Kidney tubule cell (primary cell): ENCODE measurements around the gene LRMDA.

Experiments used
- DNase-seq: peaks from one replicate; pipeline ENCODE4 v3.0.0-alpha.2; 2018; ENCODE audit warnings: low spot score

LRMDA gene

DNA sequence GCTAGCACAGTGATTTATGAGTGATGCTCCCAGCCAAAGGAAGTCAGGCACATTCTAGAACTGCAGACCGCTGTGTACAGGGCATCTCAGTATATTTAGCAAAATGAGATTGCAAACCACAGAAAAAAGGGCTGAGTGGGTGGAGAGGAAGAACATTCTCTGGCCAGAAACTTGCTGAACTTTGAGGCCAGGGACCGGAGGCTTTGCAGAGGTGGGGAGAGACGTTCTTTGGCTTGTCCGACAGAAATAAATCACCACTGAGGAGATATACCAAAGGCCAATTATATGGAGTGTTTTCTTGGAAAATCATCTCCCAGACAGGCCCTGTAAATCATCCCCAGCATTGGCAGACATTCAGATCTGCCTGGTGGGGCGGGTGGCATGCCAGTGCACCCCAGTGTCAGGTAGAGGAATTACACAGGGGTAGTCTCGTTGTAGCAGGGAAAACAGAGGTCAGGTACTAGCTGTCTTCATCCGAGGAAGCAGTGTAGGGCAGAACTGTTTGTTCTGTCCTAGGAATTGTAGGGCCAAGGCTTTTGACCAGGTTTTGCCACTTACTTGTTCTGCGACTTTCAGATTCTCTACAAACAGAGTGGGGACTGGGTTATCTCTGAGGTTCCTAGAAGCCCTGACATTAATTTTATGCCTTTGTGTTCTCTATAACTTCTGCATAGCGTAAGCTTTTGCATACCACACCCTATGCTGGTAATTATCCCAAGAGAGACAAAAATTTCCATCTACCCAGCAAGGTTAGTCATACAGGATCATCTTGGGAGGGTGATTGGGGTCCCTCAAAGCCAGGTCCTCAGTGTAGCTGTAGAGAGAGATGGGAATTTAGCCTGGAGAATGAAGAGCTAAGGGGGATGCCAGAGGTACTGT is 655.6 kb downstream of the LRMDA start:
- DNase-seq, result peak; percentile 84

DNA sequence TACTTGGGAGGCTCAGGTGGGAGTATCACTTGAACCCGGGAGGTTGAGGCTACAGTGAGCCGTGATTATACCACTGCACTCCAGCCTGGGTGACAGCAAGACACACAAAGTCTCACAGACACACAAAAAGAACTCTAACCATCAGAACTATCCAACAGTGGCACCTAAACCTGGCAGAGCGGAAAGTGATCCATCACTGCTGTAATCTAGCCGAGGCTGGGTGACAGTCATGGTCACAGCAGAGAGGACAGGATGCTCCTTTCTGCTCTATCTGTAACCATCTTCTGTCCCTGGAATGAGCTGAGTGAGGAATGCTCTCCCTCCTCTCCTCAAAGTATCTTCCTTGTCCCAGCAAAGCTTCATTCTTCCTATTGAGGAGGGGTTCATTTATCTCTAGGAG is 656.6 kb downstream of the LRMDA start:
- DNase-seq, result peak; percentile 5

DNA sequence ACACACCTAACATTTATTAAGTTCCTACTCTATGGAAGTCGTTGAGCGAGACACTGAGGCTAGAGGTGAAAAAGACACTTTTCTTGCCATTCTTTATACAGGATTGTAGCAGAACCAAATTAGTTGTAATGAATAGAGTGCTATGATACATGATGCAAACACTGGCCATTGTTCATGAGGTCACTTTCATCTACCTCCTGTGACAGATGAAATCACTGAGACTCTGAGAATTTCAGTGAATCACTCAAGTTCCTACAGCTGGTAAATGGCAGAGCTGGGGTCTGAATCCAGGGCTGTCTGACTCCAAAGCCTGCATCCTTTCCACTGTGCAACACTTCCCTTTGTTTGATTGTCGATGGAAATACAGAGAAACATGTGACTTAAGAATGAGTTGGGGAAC is 657.6 kb downstream of the LRMDA start:
- peak; percentile 42 for DNase-seq

DNA sequence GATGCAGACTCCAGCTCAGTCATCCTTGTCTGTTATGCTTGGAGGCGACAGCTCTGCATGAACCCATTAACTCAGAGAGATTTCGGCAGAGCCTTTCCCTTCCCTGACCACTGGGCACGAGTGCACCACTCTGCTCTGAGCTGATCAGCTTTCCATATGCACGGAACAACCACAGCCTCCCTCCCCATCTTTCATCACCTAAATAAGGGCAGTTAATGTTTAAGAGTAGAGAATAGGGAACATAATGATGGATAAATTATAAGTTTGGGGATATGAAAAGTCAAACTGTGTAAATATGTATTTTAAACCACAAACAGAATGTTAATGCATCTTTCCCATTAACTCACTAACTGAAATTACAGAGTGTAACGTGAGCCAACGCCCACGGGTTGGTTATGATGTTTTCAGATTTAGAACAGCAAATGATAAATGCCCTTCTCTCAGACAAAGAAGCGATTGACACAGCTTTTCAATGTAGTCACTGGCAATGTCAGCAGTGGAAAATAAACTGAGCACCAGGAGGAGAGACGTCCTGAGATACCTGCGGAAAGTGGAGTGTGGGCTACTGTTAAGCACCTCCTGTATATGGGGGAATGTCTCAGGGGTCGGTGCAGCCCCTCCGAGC is 658.2 kb downstream of the LRMDA start:
- peak; percentile 14 for DNase-seq

DNA sequence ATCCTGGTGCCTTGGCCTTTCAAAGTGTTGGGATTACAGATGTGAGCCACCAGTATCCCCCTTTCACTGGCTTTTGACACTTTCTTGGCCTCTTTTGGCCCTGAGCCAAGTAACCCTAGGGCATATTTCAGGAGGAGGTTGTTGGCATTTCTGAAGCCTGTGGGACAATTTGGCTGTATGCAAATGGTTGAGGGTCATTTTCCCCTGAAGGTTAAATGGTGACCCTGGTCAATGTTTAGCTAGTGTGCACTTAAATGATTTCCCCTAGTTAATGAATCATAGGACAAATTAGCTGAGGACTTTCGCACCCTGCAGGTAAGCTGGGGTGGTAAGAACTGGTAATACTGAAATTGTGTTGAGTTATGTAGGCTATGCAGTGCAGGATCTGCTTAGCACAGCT is 660.5 kb downstream of the LRMDA start:
- DNase-seq, result no peak

DNA sequence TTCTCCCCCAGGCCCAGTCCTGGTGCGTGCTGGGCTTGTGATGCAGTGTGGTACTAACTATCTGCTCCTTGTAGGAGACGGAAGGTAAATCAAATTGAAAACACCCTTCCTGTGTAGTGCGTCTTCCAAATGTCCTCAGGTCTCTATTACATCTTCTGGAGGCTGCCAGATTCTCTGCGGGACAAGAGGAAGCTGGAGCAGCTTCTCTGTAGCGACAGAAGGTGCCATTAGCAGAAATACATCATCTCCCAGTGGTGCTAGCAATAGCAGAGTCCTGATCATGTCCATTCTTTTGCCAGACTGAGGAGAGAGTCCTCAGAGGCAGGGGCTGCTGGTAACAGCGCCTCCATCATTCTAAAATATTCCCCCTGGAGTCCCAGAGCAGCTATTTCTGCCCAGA is 675.2 kb downstream of the LRMDA start:
- DNase-seq, result no peak

DNA sequence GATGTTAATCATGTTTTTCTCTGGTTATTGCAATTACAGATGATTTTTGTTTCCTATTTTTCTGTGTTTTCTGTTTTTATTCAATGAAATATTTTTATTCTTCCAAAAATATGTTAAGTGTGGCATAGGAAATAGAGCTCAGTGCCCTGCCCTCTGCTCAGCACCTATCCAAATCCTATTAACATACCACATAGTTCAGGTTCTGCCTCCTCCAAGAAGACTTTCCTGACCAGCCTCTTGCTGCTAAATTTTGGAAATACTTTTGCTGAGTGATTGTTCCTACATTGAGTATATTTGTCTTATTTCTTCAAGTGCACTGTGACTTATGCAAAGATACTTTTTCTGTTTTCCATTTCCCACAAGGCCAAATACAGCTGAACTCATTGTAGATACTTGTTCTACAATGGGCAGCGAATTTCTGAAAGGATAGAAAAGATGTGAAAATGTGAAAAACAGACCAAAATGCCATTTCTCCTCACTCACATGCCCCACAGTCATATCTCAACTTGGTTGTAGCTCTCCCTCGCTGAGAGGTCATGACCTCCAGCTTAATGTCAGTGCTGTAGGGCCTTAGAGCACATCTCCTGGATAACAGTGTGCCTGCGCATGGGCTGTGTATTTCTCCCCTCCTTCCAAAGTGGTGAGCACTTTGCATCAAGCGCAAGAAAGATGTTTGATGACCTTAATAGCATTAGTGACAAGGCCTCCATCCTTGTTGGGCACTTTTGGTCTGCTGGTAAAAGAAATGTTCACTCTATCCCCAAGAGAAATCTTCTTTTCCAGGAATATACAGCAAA is 677.3 kb downstream of the LRMDA start:
- DNase-seq, result no peak

DNA sequence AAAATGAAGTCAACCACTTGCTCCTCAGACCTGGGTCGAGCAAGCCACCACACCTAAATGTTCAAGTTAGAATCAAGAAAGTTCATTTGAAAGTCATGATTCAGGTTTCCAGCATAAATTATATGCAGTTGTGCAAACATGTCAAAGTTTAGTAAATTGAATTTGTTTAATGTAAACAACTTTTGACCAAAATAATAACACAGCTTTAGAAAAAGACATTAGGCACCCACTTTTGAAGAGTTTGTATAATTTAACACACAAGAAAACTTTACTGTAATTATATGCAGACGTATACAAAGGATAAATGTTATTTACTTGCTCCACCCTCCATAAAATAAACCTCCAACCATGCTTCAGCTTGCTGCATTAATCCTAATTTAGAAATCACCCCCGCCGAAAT is 680.0 kb downstream of the LRMDA start:
- no peak for DNase-seq

DNA sequence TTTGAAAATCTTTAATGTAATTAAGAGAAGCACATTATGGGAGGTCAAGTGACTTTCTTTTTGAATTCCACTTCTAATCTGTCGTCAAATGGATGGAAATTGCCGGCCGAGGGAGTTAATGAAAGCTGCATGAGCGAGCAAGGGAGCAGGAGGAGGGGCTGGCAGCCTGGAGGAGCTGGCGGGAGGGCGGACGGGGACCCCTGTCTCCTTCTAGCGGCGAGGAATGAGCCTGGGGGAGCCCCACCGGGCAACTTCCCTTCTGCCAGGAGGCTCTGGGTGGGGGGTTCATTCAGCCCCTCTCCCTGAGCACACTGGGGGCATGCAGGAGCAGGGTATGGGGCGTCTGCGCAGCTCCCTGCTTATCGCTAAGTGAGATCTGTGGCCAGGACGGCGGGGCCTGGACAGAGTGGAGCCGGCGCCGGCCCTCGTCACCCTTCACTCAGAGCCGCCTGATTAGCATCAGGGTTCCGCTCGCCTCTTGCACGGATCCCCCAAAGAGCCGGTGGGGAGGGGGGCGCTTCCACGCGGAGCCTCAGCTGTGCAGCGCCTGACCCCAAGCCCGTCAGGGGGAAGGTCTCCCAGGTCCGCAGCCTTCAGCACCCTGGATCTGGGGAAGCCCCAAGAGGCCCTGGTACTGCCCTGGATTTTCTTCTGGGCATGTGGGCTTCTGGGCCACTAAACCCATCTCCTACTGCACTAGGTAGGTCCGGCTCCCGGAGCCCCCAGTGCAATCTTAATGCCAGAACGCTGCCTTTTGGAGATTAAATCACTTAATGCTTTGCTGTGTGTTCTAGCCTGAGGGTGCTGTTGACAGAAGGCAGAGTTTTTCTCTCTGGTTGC is 680.8 kb downstream of the LRMDA start:
- no peak for DNase-seq

DNA sequence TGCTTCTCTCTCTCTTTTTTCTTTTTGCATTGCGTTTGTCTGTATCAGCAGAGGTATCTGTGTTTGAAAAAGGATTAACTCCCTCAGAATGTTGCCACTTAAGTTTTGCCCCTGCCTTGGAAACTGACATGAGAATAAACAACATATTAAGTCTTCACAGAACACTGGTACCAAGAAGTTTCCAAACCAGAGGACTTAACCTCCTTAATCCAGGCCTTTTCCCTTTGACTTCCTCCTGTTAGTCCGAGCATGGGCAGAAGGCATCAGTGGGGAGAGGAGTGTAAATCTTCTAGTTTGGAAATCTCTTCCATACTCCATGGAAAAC is 681.4 kb downstream of the LRMDA start:
- DNase-seq, result no peak

DNA sequence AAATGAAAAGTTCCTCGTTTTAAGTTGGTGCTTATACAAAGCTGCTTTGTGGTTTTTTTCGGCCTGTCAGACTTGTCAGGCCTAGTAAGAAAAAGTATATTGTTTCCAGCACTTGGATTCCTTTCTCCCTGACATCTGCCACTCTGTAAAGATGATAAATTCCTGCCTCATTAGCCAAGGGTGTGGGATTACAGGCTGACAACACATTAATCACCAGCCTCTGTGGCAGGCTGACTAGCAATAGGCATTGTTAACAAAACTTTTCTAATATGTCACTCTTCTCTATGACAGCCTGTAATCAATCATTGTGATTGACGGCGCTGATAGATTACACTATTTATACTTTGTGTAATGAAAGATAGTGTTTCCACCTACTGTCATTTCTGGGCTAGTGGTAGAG is 682.5 kb downstream of the LRMDA start:
- DNase-seq, result peak; percentile 75

DNA sequence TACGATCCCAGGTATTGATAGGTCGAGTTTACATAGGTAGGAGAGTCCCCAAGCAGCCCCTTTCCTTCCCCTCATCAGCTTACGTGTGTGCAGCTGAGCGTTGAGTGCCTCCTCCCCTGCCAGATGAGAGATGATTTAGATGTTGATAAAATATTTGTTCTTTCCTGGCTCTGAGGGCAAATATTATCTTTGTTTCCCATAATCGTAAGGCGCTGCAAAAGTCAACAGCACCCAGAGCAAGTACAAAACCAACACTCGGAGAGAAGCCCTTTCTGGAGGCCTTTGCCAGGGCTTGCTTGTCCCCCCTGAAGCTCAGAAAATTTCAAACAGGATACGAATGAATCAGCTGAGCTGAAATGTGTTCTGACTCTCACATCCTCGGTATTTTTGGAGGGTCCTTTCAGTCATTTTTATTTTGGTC is 683.2 kb downstream of the LRMDA start:
- DNase-seq, result no peak

DNA sequence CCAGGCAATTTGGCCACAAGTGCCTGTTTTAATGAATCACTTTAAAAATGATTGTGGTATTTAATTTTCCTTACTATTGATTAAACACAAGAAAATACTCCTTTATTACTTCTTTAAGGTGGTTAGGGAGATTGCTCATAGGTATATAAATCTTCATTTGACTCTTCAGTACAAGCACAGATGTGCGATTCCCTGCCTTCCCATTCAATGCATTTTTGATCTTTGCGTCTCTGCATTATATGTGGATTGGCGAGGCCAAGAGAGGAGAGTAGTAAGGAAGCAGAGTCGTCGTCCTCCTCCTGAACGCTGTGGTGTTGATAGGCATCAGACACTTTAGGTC is 683.7 kb downstream of the LRMDA start:
- no peak for DNase-seq

DNA sequence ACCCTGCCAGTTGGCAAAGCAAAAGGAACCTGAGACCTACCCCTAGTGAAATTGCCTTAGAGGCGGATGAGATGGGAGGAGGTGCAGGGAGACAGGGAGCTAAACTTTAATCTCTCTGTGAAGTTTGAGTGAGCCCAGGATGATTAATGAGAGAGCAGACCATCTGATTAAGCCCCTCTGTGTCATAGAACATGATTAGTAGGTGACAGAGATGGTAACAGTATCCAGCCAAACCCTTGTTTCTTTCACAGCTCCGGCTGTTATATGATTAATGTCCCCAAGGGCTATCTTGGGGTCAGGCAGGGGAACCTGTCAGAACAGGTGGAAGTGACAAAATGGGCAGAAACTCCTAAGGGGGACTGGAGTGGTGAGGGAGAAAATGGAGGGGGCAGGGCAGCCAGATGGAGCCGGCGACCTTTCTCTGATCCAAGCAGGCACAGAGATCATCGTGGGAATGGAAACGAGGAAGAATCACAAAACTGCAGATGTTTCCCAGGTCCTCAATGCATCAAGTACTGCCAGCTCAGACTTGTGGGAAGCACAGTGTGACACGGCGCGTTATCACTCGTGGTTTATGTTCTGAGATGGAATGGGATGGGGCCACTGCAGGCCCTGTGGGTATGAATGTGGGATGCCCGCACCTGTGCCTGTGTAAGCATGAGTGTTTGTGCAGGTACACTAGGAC is 684.2 kb downstream of the LRMDA start:
- DNase-seq, result peak; percentile 69

DNA sequence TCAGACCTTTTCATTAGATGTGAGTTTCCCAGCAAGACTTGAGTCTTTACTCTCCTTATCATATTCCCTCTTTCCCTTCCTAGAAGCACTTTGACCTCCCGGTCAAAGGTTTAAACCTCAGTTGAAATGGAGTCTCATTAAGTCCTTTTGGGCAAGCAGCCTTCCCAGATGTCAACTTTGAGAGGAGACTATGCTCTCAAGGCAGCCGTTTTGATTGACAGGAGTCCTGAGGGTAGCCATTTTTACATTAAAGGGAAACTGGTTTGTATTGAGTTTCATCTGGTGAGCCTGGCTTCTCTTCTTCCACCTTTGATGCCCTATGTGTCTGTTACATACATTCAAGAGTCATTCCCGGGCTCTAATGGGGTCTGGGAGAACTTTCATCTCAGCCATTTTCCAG is 685.1 kb downstream of the LRMDA start:
- DNase-seq, result no peak

DNA sequence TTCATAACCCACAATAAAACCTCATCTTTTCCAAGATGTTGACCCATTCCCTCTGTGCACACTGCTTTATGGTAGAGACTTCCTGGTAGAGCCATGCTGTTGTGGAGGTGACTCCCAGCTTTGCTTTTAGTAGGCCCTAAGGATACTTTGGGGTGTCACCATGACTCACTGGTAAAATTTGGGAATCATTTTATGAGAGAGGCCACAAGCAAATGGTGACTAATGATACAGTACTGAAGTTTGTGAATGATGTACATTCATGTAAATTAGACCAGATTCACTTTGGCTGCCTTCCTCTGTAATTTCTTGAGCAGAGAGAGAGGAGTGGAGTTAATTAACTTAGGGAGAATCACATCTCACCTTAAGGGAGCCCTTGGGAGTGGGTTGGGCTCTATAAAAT is 686.5 kb downstream of the LRMDA start:
- peak; percentile 80 for DNase-seq

DNA sequence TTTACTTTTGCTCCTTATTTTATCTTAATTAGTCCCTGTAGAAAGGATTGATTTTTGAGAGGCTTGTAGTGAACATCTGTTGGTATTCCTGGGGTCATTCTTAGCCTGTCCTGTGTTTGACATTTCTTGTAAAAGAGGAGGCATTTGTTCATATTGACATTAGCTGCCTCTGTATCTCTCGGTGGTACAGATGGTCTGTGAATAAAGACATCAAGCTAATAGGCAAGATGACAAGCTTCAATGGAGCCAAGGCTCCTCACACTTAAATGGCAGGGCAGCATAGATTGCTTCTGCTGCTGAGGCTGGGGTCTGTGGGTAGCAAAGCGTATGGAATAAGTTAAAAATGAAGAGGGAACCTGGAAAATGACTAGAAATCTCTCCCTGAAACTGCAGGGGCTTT is 687.6 kb downstream of the LRMDA start:
- no peak for DNase-seq

DNA sequence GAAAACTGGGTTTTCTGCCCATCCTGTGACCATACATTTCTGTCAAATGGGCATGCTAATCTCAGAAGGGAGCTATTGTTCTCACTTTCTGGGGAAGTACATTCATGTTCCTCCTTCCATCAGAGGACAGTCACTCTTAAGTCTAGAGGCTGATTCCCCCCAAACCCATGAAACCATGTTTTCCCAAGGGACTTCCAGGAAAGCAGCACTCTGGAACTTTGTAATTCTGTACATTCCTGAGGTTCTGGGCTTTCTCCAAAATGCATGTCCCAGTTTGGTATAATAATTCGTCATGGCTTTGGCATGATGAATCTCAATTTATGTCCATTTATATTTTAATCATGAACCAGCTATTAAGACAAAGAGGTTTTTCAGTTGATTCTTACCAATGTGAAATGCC is 688.1 kb downstream of the LRMDA start:
- peak; percentile 4 for DNase-seq

DNA sequence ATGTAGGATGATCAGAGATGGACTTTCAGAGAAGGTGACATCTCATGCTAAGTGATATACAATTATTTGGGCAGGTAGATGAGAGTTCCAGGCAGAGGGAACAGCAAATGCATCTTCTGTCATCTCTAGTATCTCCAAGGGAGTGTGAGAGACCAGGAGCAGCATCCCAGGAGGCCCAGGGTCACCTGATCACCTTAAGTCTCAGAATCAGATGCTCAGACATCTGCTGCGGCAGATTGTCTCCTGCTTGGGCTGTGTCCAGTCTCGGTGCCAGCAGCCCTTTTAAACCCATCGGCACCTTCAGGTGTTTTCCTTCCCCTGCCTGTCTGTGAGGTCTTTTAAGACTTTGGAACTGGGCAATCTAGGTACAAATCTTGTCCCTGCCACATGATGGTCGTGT is 690.6 kb downstream of the LRMDA start:
- no peak for DNase-seq

DNA sequence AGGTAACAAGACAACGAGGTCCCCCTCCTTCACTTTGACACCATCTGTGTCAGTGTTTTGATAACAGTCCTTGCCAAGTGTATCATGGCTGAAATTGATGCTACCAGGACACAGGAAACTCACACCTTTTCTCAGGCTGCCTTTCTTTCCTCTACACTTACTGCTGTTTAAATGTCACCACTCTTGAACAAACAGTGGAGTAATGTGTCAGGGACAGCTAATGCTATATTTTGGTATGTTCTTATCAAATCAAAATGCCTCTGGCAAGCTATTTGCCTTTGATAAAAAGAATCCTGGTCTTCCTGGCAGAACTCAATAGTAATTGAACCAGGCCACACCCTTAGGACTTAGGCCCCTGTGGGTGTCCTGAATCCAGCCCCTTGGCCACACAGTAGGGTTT is 692.9 kb downstream of the LRMDA start:
- no peak for DNase-seq

DNA sequence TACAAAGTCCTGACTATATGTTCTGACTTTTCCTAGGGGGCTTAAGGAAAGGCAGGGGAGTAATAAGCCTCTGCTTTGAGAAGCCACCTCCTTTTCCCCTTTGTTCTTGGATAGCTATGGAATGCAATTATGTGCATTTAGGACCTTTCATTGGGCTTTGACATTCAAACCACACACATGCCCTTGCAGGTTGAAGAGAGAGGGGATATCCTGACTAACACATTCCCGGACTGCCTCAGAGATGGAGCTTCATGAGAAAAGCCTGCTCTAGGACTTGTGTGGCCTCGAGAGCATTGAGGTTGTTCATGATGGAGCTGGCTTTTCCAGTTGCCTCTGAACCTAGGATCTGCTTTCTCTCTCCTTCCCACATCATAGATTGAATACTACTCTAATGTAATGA is 694.5 kb downstream of the LRMDA start:
- no peak for DNase-seq
